ENCODE measurements around the gene IGFBP6. TPM values are rescaled to one million over a fixed set of nuclear protein-coding genes. Genes with fewer than 3 reads are reported as not detected.

IGFBP6 gene
- total RNA-seq, 4 donors from 2014 or later: 67.3 to 143 (median 77.4) TPM

DNA sequence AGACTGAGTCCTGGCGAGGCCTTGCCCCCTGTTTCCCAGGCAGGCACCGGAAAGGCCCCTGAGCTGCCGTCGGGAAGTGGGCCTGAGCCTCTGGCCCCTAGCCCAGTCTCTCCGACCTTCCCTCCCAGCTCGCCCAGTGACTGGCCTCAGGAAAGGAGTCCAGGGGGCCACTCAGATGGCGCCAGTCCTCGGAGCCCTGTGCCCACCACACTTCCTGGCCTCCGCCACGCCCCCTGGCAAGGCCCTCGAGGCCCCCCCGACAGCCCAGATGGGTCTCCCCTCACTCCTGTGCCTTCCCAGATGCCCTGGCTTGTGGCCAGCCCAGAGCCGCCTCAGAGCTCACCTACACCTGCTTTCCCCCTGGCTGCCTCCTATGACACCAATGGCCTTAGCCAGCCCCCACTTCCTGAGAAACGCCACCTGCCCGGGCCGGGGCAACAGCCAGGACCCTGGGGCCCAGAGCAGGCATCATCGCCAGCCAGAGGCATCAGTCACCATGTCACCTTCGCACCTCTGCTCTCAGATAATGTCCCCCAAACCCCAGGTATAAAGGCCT, 36.7 kb upstream of the IGFBP6 start:
- H3K4me3 ChIP-seq: no peak overlapping the region
- peak overlapping the region; percentile 71 to 74 (median 74) for H3K27ac ChIP-seq
- ATAC-seq (no peak), DNase-seq (no peak)
- H3K4me1 ChIP-seq: peaks cover 32 to 50% of the 10 kb centered on the region in 2 donors
- H3K27me3 ChIP-seq: no peaks in the 10 kb centered on the region
- intact Hi-C loops (cut with DNase I; ENCODE audit: low total_unique reads): no loop called here
- TF ChIP-seq CTCF (IDR thresholded peaks at IDR 0.05 in 4 of 5, conservative IDR thresholded peaks at IDR 0.05 in 1 of 5) (no peak), POLR2A (IDR thresholded peaks at IDR 0.05) (no peak)
- peaks cover 0 to 73% of the 10 kb centered on the region in 2 donors for H3K36me3 ChIP-seq
- no peaks in the 10 kb centered on the region for H3K9me3 ChIP-seq
- in situ Hi-C loops (cut with MboI; ENCODE audit: low sequenced_read_pairs in 4 of 4): loop anchor here in 2 of 4 donors (10.0 to 25.0 kb wide), 2 partner anchors 124 to 127 kb away; partner anchors contain the start of genes CSAD (in 2 of the 2) and ZNF740 (in 2 of the 2)

- H3K9me3 ChIP-seq: no peaks in the 10 kb centered on the region
- TF ChIP-seq POLR2A (IDR thresholded peaks at IDR 0.05): no peak
- no peak for TF ChIP-seq CTCF (IDR thresholded peaks at IDR 0.05 in 4 of 5, conservative IDR thresholded peaks at IDR 0.05 in 1 of 5)
- intact Hi-C loops (cut with DNase I; ENCODE audit: low total_unique reads): no loop called here
- in situ Hi-C loops (cut with MboI; ENCODE audit: low sequenced_read_pairs in 4 of 4): loop anchor here in 2 of 4 donors (10.0 to 25.0 kb wide), 2 partner anchors 123 to 126 kb away; partner anchors contain the start of genes CSAD (in 2 of the 2) and ZNF740 (in 2 of the 2)
- DNase-seq (peak in 1 of 2 donors; percentile 18), ATAC-seq (no peak)
- peak overlapping the region; percentile 71 to 74 (median 74) for H3K27ac ChIP-seq
- peaks cover 0 to 72% of the 10 kb centered on the region in 2 donors for H3K36me3 ChIP-seq
- H3K4me1 ChIP-seq: peaks cover 33 to 55% of the 10 kb centered on the region in 2 donors
- H3K4me3 ChIP-seq: no peak overlapping the region
- H3K27me3 ChIP-seq: no peaks in the 10 kb centered on the region
These were observed 36.0 kb upstream of the IGFBP6 start for GRCh38 chr12:53061404-53062010.

DNA sequence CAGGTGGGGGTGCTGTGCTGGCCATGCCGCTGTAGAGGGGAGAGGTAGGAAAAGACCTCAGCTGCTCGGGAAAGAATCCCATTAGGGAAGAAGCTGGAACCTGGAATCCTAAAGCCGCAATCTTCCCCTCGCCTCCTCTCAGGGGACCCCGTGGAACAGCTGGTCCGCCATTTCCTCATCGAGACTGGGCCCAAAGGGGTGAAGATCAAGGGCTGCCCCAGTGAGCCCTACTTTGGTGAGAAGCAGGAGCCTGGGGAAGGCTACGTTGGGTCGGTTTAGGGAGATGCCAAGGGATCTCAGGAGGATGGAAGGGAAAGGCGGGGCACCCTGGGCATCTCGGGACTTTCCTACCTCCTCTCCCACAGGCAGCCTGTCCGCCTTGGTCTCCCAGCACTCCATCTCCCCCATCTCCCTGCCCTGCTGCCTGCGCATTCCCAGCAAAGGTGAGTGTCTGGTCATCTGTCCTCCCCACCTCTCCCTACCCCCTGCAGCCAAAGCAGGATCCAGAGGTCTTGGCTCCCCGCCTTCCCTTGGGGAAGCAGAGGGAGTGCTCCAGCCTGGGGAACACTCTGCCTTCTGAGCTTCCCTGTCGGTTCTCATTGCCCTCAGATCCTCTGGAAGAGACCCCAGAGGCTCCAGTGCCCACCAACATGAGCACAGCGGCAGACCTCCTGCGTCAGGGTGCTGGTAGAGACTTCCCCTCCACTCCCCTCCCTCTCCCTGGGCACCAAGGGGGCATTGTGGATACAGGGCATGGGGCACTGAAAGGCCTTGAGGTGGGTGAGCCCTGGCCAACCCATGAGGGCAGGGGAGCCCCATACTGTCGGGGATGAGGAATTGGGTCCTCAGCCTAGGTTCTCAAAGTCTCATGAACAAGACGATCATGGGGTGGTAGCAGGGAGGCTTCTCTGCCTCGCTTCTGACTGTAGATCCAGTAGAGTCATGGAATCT, 35.2 kb upstream of the IGFBP6 start:
- Histone ChIP-seq H3K4me1 (peaks cover 33 to 57% of the 10 kb centered on the region in 2 donors), H3K4me3 (no peak overlapping the region), H3K27ac (peak overlapping the region; percentile 71 to 74 (median 74)), H3K36me3 (peaks cover 0 to 72% of the 10 kb centered on the region in 2 donors), H3K27me3 (no peaks in the 10 kb centered on the region), H3K9me3 (no peaks in the 10 kb centered on the region)
- in situ Hi-C loops (cut with MboI; ENCODE audit: low sequenced_read_pairs in 4 of 4) (loop anchor here in 2 of 4 donors (10.0 to 25.0 kb wide), 2 partner anchors 123 to 125 kb away; partner anchors contain the start of genes CSAD (in 2 of the 2) and ZNF740 (in 2 of the 2)), intact Hi-C loops (cut with DNase I; ENCODE audit: low total_unique reads) (no loop called here)
- ATAC-seq (no peak), DNase-seq (peak in 1 of 2 donors; percentile 18)
- TF ChIP-seq POLR2A (IDR thresholded peaks at IDR 0.05): no peak
- no peak for TF ChIP-seq CTCF (IDR thresholded peaks at IDR 0.05 in 4 of 5, conservative IDR thresholded peaks at IDR 0.05 in 1 of 5)

GRCh38 chr12:53062977-53063707, 34.3 kb upstream of the IGFBP6 start:
- intact Hi-C loops (cut with DNase I; ENCODE audit: low total_unique reads) (no loop called here), in situ Hi-C loops (cut with MboI; ENCODE audit: low sequenced_read_pairs in 4 of 4) (loop anchor here in 2 of 4 donors (10.0 to 25.0 kb wide), 2 partner anchors 122 to 124 kb away; partner anchors contain the start of genes CSAD (in 2 of the 2) and ZNF740 (in 2 of the 2))
- H3K36me3 ChIP-seq: peaks cover 0 to 66% of the 10 kb centered on the region in 2 donors

More at GRCh38 chr12:53062977-53063707, 34.3 kb upstream of the IGFBP6 start:
- H3K4me1 ChIP-seq: peaks cover 33 to 57% of the 10 kb centered on the region in 2 donors
- no peaks in the 10 kb centered on the region for H3K27me3 ChIP-seq
- peak overlapping the region; percentile 71 to 74 (median 74) for H3K27ac ChIP-seq
- ATAC-seq (no peak), DNase-seq (peak in 1 of 2 donors; percentile 22)
- H3K9me3 ChIP-seq: no peaks in the 10 kb centered on the region
- TF ChIP-seq POLR2A (IDR thresholded peaks at IDR 0.05): no peak
- TF ChIP-seq CTCF (IDR thresholded peaks at IDR 0.05 in 4 of 5, conservative IDR thresholded peaks at IDR 0.05 in 1 of 5): no peak
- no peak overlapping the region for H3K4me3 ChIP-seq

Data from gastrocnemius medialis (tissue), 4 donors.